Activated T-cell treated with anti-CD3 and anti-CD28 coated beads, Interleukin-2, amount 50 U/mL, for 72 hours (primary cell): ENCODE results near the gene INPP1. TPM values are rescaled to one million over a fixed set of nuclear protein-coding genes. Genes with fewer than 3 reads are reported as not detected.

ENCODE experiments used
- ATAC-seq, 2 donors: fragments of 150-1000 bp; cut with Tn5 transposase; replicated peaks in 1 of 2; 2 replicates each; pipeline ENCODE4 v1.10.0; 2021; ENCODE audit warnings: moderate library complexity in 2 of 2, mild to moderate bottlenecking in 1 of 2
- DNase-seq, 2 donors: peaks; one replicate each; pipeline ENCODE4 v3.0.0; 2021 to 2022; ENCODE audit warnings: mixed read lengths in 1 of 2
- H3K27ac Mint-ChIP-seq: one replicate; pipeline ENCODE4 v1.8.0; 2022; ENCODE audit warnings: mild to moderate bottlenecking, moderate library complexity, mixed read lengths
- H3K27me3 Mint-ChIP-seq: one replicate; pipeline ENCODE4 v1.8.0; 2022; ENCODE audit warnings: low read depth, mixed read lengths
- H3K36me3 Mint-ChIP-seq, 2 donors: one replicate each; pipeline ENCODE4 v1.8.0; 2022; ENCODE audit warnings: mixed read lengths in 2 of 2, mild to moderate bottlenecking in 1 of 2; ENCODE audit not compliant: insufficient read depth in 2 of 2
- H3K4me1 Mint-ChIP-seq: one replicate; pipeline ENCODE4 v1.8.0; 2022; ENCODE audit warnings: low read depth, mixed read lengths
- H3K4me3 Mint-ChIP-seq, 2 donors: one replicate each; pipeline ENCODE4 v1.8.0; 2022; ENCODE audit warnings: mild to moderate bottlenecking in 2 of 2, mixed read lengths in 2 of 2, moderate library complexity in 2 of 2
- H3K9me3 Mint-ChIP-seq, 2 donors: one replicate each; pipeline ENCODE4 v1.8.0; 2022; ENCODE audit warnings: mixed read lengths in 2 of 2
- total RNA-seq, 2 donors: library from RNA; stranded (reverse); gene quantifications; one replicate each; pipeline ENCODE4 v1.2.3, GENCODE V29; 2022

Gene INPP1
- total RNA-seq, 2 donors from 2014 or later = 19.4 TPM

GRCh38 chr2:190339394-190339793, 4.0 kb upstream of the INPP1 start:
- H3K4me3 Mint-ChIP-seq = no peak overlapping the region
- H3K9me3 Mint-ChIP-seq = no peaks in the 10 kb centered on the region
- peaks cover 0 to 3% of the 10 kb centered on the region in 2 donors for H3K36me3 Mint-ChIP-seq
- peaks cover 8% of the 10 kb centered on the region for H3K4me1 Mint-ChIP-seq
- ATAC-seq (no peak), DNase-seq (no peak)
- H3K27me3 Mint-ChIP-seq = no peaks in the 10 kb centered on the region
- no peak overlapping the region for H3K27ac Mint-ChIP-seq

- Mint-ChIP-seq H3K36me3 (peaks cover 0 to 4% of the 10 kb centered on the region in 2 donors), H3K27ac (no peak overlapping the region), H3K27me3 (no peaks in the 10 kb centered on the region), H3K4me1 (peaks cover 15% of the 10 kb centered on the region), H3K4me3 (no peak overlapping the region), H3K9me3 (no peaks in the 10 kb centered on the region)
- DNase-seq (no peak), ATAC-seq (no peak)
These were observed 3.0 kb upstream of the INPP1 start for GRCh38 chr2:190340369-190340768.

- no peak for DNase-seq
- ATAC-seq = no peak
- no peaks in the 10 kb centered on the region for H3K27me3 Mint-ChIP-seq
- peak overlapping the region in 1 of 2 donors; percentile 82 for H3K4me3 Mint-ChIP-seq
- H3K27ac Mint-ChIP-seq = no peak overlapping the region
- peaks cover 19% of the 10 kb centered on the region for H3K4me1 Mint-ChIP-seq
- no peaks in the 10 kb centered on the region for H3K9me3 Mint-ChIP-seq
- peaks cover 0 to 4% of the 10 kb centered on the region in 2 donors for H3K36me3 Mint-ChIP-seq
These were observed 778 bp upstream of the INPP1 start for GRCh38 chr2:190342611-190343010.

- peaks cover 19% of the 10 kb centered on the region for H3K4me1 Mint-ChIP-seq
- H3K4me3 Mint-ChIP-seq = peak overlapping the region; percentile 82 to 83
- H3K27me3 Mint-ChIP-seq = no peaks in the 10 kb centered on the region
- peak overlapping the region; percentile 54 for H3K27ac Mint-ChIP-seq
- ATAC-seq (no peak), DNase-seq (no peak)
- H3K9me3 Mint-ChIP-seq = no peaks in the 10 kb centered on the region
- peaks cover 0 to 4% of the 10 kb centered on the region in 2 donors for H3K36me3 Mint-ChIP-seq
These were observed 277 bp upstream of the INPP1 start for GRCh38 chr2:190343089-190343535.

- no peaks in the 10 kb centered on the region for H3K9me3 Mint-ChIP-seq
- H3K4me3 Mint-ChIP-seq = peak overlapping the region; percentile 94 to 97
- peak; percentile 60 to 61 for ATAC-seq
- H3K36me3 Mint-ChIP-seq = peaks cover 0 to 4% of the 10 kb centered on the region in 2 donors
- H3K4me1 Mint-ChIP-seq = peaks cover 23% of the 10 kb centered on the region
- no peaks in the 10 kb centered on the region for H3K27me3 Mint-ChIP-seq
- DNase-seq = peak in 1 of 2 donors; percentile 34
- peak overlapping the region; percentile 87 for H3K27ac Mint-ChIP-seq
These were observed 963 bp downstream of the INPP1 start for GRCh38 chr2:190344276-190344827.

- Mint-ChIP-seq H3K4me3 (no peak overlapping the region), H3K27me3 (no peaks in the 10 kb centered on the region), H3K36me3 (no peaks in the 10 kb centered on the region), H3K27ac (no peak overlapping the region), H3K9me3 (no peaks in the 10 kb centered on the region), H3K4me1 (peaks cover 8% of the 10 kb centered on the region)
- ATAC-seq (no peak), DNase-seq (no peak)
These were observed 7.0 kb downstream of the INPP1 start for GRCh38 chr2:190350371-190350770.

- H3K27ac Mint-ChIP-seq = no peak overlapping the region
- ATAC-seq = no peak
- H3K4me1 Mint-ChIP-seq = peaks cover 5% of the 10 kb centered on the region
- no peak overlapping the region for H3K4me3 Mint-ChIP-seq
- no peaks in the 10 kb centered on the region for H3K9me3 Mint-ChIP-seq
- no peak for DNase-seq
- no peaks in the 10 kb centered on the region for H3K36me3 Mint-ChIP-seq
- no peaks in the 10 kb centered on the region for H3K27me3 Mint-ChIP-seq
These were observed 8.6 kb downstream of the INPP1 start for GRCh38 chr2:190351955-190352354.

- Mint-ChIP-seq H3K36me3 (no peaks in the 10 kb centered on the region), H3K4me3 (no peak overlapping the region), H3K27ac (no peak overlapping the region), H3K9me3 (no peaks in the 10 kb centered on the region), H3K4me1 (peaks cover 5% of the 10 kb centered on the region), H3K27me3 (no peaks in the 10 kb centered on the region)
- DNase-seq = no peak
- no peak for ATAC-seq
These were observed 9.5 kb downstream of the INPP1 start for GRCh38 chr2:190352668-190353536.

GRCh38 chr2:190353537-190353899, 10.1 kb downstream of the INPP1 start:
- H3K27ac Mint-ChIP-seq = no peak overlapping the region
- no peaks in the 10 kb centered on the region for H3K27me3 Mint-ChIP-seq
- H3K36me3 Mint-ChIP-seq = no peaks in the 10 kb centered on the region
- H3K4me1 Mint-ChIP-seq = peaks cover 2% of the 10 kb centered on the region
- no peak for ATAC-seq
- H3K4me3 Mint-ChIP-seq = no peak overlapping the region
- no peaks in the 10 kb centered on the region for H3K9me3 Mint-ChIP-seq
- DNase-seq = no peak

GRCh38 chr2:190354003-190354690, 10.8 kb downstream of the INPP1 start:
- H3K27ac Mint-ChIP-seq = no peak overlapping the region
- H3K36me3 Mint-ChIP-seq = no peaks in the 10 kb centered on the region
- peaks cover 6% of the 10 kb centered on the region for H3K4me1 Mint-ChIP-seq
- H3K27me3 Mint-ChIP-seq = no peaks in the 10 kb centered on the region
- no peak for ATAC-seq
- no peak overlapping the region for H3K4me3 Mint-ChIP-seq
- DNase-seq = no peak
- no peaks in the 10 kb centered on the region for H3K9me3 Mint-ChIP-seq

- DNase-seq (no peak), ATAC-seq (no peak)
- Mint-ChIP-seq H3K4me1 (peaks cover 22% of the 10 kb centered on the region), H3K4me3 (no peak overlapping the region), H3K27ac (no peak overlapping the region), H3K27me3 (no peaks in the 10 kb centered on the region), H3K36me3 (no peaks in the 10 kb centered on the region), H3K9me3 (no peaks in the 10 kb centered on the region)
These were observed 12.7 kb downstream of the INPP1 start for GRCh38 chr2:190355968-190356644.

- H3K9me3 Mint-ChIP-seq = no peaks in the 10 kb centered on the region
- no peaks in the 10 kb centered on the region for H3K27me3 Mint-ChIP-seq
- no peak overlapping the region for H3K27ac Mint-ChIP-seq
- H3K4me3 Mint-ChIP-seq = no peak overlapping the region
- DNase-seq (no peak), ATAC-seq (no peak)
- no peaks in the 10 kb centered on the region for H3K36me3 Mint-ChIP-seq
- H3K4me1 Mint-ChIP-seq = peaks cover 32% of the 10 kb centered on the region
These were observed 14.2 kb downstream of the INPP1 start for GRCh38 chr2:190357600-190357999.
